GM18858 (cell line): ENCODE results near the gene PHLDB1.

ENCODE experiments used
- ATAC-seq: cut with Tn5 transposase; IDR thresholded peaks from one replicate; pipeline ENCODE4 v1.9.1; 2021; ENCODE audit not compliant: unreplicated experiment

The PHLDB1 gene

DNA sequence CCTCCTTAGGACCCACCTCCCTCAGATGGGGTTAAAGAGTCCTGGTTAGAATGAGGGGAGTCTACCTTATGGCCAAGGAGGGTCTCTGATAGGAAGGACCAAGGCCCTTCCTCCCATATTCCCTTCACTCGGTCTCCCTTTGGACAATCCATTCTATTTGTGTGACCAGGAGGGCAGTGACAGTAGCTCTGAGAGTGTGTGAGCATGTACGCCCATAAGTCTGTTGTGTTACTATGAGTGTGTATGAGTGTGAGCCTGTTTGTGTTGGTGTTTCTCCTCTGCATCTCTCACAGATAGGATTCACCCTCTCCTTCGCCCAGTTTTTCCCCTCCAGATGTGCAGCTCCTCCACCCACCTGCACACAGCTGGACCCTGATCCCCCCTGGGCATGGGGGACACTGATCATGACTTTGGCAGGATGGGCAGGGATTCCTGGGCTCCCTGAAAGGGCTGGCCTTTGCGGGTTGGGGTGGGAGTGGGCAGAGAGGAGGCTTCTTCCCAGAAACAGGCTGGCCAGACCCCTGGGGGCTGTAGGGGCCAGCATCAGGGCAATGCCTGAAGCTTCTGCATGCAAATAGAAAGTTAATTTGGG lies 14.5 kb downstream of the PHLDB1 start:
- no peak for ATAC-seq

DNA sequence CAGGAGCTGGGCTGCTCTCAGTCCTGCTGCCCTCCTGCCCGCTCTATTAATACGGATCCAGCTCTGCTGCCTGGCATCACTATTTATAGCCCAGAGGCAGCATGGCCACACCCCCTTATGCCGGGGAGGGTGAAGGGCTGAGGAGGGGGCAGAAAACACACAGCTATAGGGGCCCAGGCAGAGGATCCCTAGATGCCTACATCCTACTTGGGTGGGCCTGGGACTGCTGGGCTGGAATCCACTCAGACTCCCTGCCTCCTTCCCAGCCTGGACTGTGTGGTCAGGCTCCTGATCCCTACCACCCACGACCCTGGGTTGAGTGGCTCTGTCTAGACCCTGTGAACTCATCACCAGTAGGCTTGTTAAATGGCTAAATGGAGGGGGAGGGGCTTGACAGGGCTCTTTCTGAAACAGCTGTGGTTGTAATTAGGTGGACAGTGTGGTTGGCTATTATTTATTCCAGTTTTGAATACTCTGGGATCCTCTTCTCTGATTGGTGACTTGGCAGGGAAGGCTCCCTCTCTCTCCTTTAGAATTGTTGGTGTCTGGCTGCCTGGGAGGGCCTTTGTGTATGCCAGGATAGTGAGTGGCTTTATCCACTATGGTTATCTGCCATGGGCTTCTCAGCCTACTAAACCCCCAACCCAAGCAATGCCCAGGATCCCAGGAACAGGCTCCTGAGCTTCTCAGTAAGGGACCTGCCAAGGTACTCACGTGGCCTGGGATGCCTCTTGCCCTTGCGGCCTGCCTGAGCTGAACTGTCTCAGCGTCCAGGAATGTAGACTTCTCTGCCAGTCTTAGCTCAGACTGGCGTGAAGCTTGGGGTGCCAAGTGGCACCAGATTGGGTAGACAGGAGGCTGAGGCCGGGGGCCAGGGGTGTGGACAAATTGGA lies 15.2 kb downstream of the PHLDB1 start:
- ATAC-seq, result no peak

DNA sequence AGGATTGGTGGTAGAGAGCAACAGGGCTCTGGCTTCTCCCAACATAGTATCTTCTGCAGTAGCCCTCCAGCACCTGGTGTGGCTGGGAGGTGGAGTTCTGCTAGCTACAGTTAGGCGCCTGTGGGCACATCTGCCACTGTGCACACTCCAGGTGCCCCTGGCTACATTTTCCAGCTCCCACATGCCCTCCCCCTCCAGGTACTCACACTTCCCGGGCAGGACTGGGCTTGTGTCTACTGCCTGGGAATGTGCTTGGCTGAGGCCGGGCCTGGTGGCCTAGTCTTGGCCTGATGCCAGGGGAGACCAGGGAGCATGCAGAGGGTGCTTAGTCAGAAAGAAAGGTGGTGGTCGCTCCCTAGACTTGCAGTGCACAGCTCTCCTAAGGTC lies 15.8 kb downstream of the PHLDB1 start:
- no peak for ATAC-seq

DNA sequence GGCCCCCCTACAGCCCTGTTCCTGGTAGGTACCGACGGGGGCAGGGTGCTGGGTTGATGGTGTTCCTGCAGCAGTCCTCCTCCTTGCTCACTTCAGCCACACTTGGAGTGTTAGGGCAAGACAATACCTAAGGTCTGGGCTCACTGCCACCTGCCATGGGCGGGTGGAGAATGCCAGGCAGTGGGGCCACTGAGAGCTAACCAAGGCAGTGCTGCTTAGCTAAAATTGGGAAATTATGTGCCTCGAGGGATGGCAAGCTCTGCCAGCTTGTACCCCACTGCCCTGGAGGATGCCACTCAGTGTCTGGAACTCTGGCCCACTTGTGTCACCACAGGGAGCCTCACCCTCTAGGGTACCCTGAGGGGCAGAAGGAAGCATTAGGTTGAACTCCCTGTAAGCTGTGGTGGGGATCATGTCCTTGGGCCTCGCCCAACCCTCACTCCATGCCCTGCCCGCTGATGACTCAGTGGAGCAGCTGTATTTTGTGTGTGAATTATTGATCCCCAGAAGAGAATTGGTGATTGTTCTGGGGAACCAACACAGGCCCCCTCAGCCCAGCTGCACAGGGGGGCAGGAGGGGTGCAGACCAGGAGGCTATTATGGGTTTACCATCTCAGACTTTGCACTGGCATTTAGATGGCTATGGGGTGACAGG lies 17.7 kb downstream of the PHLDB1 start:
- ATAC-seq, result no peak

DNA sequence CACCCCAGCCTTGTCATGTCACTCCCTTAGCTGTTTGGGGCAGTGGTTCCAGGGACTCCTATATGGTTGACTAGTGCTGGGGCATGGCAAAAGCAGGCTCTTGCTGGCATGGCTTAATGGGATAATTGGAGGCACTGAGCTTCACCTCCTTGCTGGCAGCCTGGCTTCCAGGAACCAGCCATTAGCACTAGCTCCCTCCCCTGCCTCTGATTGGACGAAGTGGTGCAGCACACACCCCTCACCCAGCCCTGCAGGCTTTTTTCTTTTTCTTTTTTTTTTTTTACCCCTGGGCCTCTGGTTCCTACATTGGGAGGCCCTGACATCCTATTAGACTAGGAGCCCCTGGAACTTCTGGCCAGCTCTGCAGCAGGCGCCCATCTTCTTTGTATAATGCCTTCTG lies 18.6 kb downstream of the PHLDB1 start:
- ATAC-seq, result no peak

DNA sequence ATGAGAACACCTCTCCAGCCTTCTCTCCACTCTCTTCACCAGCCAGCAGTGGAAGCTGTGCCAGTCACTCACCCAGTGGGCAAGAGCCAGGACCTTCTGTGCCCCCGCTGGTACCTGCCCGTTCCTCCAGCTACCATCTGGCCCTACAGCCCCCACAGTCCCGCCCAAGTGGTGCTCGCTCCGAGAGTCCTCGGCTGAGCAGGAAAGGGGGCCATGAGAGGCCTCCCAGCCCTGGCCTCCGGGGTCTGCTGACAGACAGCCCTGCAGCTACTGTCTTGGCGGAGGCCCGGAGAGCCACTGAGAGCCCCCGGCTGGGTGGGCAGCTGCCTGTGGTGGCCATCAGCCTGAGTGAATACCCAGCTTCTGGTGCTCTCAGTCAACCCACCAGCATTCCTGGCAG lies 20.2 kb downstream of the PHLDB1 start:
- no peak for ATAC-seq

DNA sequence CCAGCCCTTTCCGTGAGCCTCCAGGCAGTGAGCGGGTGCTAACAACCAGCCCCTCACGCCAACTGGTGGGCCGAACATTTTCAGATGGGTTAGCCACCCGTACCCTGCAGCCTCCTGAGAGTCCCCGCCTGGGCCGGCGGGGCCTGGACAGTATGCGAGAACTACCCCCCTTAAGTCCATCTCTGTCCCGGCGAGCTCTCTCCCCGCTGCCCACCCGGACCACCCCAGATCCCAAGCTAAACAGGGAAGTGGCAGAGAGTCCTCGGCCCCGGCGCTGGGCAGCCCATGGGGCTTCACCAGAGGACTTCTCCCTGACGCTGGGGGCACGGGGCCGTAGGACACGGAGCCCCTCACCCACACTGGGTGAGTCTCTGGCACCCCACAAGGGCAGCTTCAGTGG lies 20.6 kb downstream of the PHLDB1 start:
- no peak for ATAC-seq

DNA sequence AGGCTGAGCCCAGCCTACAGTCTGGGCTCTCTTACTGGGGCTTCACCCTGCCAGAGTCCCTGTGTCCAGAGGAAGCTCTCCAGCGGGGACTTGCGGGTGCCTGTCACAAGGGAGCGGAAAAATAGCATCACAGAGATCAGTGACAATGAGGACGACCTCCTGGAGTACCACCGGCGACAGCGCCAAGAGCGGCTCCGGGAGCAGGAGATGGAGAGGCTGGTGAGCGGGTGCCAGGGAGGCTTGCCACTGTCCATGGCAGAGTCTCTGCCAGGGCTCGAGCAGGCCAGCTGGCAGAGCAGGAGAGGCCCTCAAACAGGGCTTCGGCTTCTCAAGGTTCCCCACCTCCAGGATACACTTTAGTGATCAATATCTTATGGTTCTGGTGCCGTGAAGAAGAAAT lies 21.0 kb downstream of the PHLDB1 start:
- ATAC-seq, result no peak

DNA sequence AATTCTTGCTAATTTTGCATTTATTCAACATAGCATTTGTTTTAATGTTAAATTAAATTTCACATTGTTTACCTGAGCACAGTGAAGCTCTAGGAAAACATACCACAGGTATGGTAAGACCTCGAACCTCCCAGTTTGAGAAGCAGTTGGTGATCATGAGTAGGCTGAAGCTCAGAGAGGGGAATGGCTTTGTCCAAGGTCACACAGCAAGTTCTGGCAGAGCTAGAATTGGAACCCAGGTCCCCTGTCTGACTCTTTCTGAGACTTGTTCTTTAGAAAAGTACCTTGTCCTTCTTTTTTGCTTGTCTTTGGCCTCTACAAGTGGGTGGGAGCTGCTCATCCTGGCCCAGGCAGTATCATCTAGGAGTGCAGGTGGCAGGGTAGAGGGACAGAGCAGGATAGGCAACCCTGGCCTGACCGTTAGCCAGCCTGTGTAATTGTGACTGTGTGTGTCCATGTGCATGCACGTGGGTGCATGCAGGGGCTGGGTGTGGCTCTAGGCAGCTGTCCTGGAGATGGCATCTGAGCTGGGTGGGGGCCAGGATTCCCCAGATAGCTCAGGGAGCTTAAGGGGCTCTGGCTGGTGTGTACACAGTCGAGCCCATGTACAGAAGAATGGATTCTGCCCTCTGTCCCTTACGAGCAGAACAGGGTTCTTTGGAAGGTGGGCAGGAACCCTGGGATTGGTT lies 21.6 kb downstream of the PHLDB1 start:
- ATAC-seq, result no peak

DNA sequence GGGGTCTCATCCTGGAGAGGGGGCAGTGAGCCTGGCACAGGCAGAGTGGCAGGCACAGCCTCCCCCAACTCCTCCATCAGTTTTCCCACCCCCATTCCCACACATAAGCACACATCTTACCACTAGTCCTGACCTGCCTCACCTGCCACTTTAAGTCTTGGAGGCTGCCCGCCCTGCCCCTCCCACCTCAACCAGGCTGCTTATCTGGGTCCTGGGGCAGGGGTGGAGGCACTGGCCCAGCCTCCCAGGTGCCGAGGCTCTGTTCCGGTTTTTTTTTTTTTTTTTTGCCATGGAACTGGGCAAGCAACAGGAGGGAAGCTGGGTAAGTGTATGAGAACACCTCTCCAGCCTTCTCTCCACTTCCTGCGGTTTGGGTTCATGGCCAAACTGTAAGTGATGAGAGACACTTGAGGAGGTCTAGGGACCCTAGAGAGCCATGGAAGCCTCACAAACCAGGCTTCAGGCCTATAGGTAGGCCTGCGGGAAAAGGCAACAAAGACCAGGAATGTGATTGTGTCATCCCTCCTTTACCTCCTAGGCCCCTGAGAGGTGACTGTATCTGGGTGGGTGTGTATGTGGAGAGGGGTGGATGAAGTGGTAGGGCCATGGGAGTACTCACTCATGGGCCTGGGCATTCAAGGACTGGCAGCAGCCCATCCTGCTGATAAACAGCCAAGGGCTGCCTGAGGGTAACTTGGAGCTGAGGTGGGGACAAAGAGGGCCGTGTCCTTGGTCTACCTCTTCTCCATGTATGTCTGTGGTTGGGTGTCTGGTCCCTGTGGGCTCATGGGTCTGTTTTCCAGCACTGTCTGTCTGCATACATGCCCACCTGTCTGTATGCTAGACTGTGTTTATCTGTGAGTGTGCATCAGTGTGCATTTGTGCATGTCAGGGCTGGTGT lies 22.6 kb downstream of the PHLDB1 start:
- ATAC-seq, result no peak

DNA sequence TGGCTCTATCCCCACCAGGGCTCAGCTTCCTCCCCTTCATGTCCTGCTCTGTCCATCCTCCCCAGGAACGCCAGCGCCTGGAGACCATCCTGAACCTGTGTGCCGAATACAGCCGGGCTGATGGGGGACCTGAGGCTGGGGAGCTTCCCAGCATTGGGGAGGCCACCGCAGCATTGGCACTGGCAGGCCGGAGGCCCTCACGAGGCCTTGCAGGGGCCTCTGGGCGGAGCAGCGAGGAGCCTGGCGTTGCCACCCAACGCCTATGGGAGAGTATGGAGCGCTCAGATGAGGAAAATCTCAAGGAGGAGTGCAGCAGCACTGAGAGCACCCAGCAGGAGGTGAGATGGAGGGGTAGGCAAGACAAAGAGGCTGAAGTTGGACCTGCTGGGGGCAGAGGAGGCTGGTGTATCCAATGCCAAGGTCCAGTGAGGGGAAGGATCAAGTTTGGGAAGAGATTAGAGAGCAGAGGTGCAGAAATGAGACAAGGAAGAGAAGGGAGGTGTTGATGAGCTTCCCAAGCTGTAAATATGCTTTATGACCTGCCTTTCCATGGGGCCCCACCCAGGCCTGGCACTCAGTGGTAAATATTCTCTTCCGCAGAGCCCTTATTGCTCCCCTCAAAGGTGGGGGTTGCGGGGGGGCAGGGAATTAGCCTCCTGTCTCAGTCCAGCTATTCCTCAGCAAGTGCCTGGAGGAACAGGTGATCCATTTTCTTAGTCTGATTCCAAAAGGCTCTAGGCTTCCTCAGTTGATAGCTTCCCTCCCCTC lies 23.9 kb downstream of the PHLDB1 start:
- ATAC-seq, result no peak

DNA sequence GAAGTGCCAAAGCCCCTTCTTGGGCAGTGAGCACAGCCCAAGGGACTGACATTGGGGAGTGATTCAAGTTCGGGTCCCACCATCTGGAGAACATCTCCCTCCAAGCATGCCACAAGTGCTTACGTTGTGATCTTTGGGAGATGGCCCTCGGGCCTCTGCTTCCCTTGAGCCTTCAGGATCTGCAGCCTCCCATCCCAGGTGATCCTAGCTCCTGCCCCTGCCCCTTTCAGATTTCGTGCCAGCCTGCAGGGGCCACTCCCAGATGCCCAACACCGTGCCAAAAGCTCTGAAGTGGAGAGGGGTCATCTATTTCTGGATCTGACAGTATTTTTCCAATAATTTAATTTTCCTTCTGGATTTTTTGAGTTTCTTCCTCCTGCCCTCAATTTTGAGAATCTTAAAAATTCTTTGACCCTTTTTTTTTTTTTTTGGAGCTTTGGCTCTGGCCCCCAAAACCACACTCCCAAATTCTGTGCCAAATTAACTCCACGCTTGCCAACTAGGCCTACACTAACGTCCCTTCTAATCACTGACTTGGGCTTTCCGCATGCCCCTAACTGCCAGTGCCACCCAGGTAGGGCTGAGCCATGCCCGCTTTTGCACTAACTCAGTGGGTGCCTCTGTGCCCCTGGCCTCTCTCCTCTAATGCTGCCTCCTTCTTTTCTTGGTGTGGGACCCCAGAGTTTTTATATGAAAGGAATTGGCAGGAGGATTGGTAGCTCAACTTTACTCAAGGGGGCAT lies 25.3 kb downstream of the PHLDB1 start:
- no peak for ATAC-seq

DNA sequence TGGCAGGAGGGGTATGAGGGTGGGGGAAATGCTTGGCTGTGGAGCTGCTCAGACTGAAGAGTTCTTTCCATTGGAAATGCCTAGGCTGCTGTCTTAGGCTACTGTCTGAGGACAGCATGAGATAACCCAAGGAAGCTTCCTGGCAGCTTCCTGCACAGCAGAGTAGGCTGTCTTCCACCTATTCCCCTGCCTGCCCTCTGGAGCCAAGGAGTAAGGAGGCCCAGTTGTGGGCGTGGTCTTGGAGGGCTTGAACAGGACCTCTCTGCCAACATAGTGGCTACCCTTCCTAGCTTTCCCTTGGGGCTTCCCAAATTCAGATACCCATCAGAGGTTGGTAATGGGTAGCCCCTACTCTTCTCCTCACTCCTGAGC lies 25.9 kb downstream of the PHLDB1 start:
- no peak for ATAC-seq

DNA sequence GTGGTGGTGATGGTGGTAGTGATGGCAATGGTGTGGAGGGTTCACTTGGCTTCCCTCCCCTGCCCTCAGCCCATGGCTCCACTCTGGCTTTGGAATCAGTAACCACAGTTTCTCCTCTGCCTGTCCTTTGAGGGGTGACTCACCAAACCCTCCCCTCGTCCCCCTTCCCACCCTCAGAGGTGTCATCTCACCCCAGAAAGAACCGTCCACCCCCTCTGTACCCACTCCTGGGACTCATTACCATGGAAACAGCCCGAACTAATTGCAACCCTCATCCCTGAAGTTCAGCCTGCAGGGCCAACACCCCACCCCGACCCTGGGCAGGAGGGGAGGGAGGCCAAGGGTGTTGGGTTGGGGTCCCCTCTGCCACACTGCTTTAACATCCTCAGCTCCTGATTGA lies 26.6 kb downstream of the PHLDB1 start:
- no peak for ATAC-seq

DNA sequence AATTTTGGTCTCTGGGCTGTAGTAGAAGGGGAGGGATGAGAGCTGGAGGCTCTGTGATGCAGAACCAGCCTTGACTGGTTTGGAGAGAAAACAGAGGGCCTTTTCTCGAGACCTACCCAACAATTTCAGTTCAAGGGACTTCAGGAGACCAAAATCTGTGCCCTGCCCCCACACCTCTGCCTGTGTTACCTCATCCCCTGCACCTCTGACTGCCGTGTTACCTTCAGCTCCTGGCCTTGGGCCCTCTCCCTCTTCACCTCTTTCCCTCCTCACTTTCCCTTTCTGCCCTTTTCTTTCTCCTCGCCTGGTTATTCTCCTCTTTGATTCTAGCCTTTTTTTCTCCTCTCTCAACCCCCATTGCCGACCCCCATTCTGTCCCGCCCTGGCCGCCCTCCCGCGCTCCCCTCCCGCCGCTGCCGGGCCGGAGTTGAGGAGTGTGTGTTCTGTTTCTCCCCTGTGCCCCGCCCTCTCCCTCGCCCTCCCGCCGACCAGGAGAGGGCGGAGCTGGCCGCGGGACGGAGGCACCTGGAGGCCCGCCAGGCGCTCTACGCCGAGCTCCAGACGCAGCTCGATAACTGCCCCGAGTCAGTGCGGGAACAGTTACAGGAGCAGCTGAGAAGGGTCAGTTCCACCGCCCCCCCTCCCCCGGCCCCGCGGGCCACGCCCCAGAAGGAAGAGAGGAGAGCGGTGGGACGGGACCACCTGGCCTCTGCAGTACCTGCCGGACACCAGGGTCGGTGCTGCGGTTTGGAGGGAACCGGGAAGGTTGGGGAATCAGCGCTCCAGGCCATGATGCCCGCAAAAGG lies 27.2 kb downstream of the PHLDB1 start:
- ATAC-seq, result no peak

DNA sequence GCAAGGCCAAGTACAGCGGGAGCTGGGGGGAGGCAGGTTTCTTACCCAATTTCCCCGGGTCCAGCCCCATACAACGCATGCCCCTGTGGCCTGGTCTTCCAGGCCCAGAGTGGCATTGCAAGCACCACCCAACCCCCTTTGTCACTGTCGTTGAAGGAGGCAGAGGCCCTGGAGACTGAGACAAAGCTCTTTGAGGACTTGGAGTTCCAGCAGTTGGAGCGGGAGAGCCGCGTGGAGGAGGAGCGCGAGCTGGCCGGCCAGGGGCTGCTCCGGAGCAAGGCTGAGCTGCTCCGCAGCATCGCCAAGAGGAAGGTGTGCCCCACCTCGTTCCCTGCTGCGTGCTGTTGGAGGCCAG lies 27.8 kb downstream of the PHLDB1 start:
- no peak for ATAC-seq

DNA sequence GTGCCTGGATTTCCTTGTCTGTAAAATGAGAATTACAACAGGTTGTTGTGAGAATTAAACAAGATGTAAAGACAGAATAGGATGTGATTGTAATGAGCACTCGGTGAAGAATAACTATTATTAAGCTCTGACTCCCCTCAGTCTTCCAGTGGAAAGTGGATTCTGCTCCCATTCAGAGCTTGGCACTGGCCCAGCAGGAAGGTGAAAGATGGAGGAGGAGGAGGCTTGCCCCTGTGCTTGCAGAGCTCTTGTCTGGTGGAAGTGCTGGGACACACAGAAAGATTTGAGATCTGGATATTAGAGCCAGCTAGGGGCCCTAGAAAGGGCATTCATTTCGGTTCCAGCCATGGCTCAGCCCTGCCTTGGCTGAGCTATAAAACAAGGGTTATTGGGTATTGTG lies 28.2 kb downstream of the PHLDB1 start:
- no peak for ATAC-seq

DNA sequence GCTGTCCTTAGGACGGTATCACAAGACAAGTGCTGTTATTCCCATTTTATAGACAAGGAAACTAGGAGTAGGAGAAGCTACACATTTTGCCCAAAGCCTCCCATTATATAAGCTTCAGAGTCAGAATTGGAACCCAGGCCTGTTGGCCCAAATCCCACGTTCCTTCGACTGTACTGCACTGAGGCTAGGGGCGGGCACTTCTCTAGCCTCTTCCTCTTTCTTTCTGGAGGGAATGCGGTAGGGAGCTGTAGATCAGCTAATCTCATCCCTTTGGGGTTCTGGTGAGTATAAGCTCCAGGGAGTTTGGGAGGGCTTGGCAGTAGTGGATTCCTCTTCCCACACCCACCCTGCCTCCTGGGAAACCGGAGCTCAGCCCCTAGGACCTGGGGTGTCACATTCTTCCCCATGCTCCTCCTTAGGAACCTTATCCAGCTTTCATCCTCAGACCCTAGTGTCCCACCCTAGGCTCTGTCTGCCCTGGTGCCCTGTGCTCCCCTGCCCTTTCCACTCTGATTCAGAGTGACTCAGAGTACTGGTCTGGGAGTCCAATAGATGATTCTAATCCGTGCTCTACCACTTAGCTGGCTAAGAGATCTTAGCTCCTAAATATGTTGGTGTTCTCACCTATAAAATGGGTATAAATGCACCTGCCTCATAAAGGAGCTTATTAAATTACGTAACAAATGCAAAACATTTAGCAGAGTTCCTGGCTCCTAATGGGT lies 29.3 kb downstream of the PHLDB1 start:
- no peak for ATAC-seq
